ENCODE results near the gene RCAN1. TPM values are rescaled to one million over a fixed set of nuclear protein-coding genes. Genes with fewer than 3 reads are reported as not detected.
"Not testable (repeated sequence)": the region's sequence is repeated elsewhere in the genome, so short reads cannot be mapped to it uniquely, and the experiment has no call there.

RCAN1 gene
- total RNA-seq, 2 experiments from 2014 or later, result 6.8 to 8.9 TPM

DNA sequence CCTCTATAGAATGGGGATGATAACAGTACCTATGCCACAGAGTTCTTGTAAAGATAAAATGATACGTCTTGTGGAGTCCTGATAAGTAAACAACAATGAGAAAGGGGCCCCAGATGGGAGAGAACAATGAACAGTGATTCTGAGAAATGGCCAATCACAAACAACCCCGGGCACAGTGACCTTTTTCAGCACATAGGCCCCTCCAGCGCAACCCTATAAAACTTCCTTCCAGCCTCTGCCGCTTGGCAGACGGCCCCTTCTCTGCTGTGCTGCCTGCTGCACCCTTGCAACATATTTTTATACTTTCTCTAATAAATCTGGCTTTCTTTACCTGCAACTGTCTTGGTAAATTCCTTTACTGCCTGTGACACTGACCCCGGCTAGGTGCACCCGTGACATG, 8.9 kb downstream of the RCAN1 start:
- BruUV-seq (replicated peaks), result no TSS peak
- ChIA-PET POLR2A (no interaction called here), CTCF (ENCODE audit: unreplicated experiment) (no interaction called here)
- H3K4me2 ChIP-seq (ENCODE audit: low read length), result no peak overlapping the region
- no peak overlapping the region for H2AFZ ChIP-seq (ENCODE audit: low read length)
- no peaks in the 10 kb centered on the region for H4K20me1 ChIP-seq (ENCODE audit: insufficient read depth, low read length)
- no peaks in the 10 kb centered on the region for H3K36me3 ChIP-seq (ENCODE audit: insufficient read depth, low read length)
- H3K9me3 ChIP-seq (ENCODE audit: low read length), result no peaks in the 10 kb centered on the region
- no peak for DNase-seq (ENCODE audit: low spot score)
- TF ChIP-seq EZH2phosphoT487 (IDR thresholded peaks at IDR 0.05; ENCODE audit: borderline replicate concordance, low read depth, low read length), result no peak
- TF ChIP-seq, protein P1, sequence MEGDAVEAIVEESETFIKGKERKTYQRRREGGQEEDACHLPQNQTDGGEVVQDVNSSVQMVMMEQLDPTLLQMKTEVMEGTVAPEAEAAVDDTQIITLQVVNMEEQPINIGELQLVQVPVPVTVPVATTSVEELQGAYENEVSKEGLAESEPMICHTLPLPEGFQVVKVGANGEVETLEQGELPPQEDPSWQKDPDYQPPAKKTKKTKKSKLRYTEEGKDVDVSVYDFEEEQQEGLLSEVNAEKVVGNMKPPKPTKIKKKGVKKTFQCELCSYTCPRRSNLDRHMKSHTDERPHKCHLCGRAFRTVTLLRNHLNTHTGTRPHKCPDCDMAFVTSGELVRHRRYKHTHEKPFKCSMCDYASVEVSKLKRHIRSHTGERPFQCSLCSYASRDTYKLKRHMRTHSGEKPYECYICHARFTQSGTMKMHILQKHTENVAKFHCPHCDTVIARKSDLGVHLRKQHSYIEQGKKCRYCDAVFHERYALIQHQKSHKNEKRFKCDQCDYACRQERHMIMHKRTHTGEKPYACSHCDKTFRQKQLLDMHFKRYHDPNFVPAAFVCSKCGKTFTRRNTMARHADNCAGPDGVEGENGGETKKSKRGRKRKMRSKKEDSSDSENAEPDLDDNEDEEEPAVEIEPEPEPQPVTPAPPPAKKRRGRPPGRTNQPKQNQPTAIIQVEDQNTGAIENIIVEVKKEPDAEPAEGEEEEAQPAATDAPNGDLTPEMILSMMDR (conservative IDR thresholded peaks at IDR 0.05; ENCODE audit: low read length), result no peak
- H3K9me2 ChIP-seq (ENCODE audit: insufficient read depth, low read length), result no peaks in the 10 kb centered on the region
- H3K4me1 ChIP-seq (ENCODE audit: insufficient read depth, low read length, poor library complexity, severe bottlenecking), result no peaks in the 10 kb centered on the region
- H3K27ac ChIP-seq (ENCODE audit: low read depth, low read length, poor library complexity, severe bottlenecking), result no peak overlapping the region
- intact Hi-C loops (cut with micrococcal nuclease; ENCODE audit: unreplicated experiment), result no loop called here
- H3K4me3 ChIP-seq (ENCODE audit: low read depth, low read length, poor library complexity, severe bottlenecking), result no peak overlapping the region
- no peaks in the 10 kb centered on the region for H3K79me2 ChIP-seq (ENCODE audit: insufficient read depth, low read depth, low read length)

DNA sequence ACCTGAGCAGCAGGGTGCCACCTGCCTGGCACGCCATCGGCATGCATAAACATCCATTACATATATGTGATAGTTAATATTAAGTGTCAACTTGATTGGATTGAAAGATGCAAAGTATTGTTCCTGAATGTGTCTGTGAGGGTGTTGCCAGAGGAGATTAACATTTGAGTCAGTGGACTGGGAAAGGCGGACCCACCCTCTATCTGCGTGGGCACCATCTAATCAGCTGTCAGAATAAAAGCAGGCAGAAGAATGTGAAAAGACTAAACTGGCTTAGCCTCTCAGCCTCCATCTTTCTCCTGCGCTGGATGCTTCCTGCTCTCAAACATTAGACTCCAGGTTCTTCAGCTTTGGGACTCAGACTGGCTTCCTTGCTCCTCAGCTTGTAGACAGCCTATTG, 10.0 kb downstream of the RCAN1 start:
- H4K20me1 ChIP-seq (ENCODE audit: insufficient read depth, low read length); H3K9me2 ChIP-seq (ENCODE audit: insufficient read depth, low read length); BruUV-seq (replicated peaks); H3K4me3 ChIP-seq (ENCODE audit: low read depth, low read length, poor library complexity, severe bottlenecking); intact Hi-C loops (cut with micrococcal nuclease; ENCODE audit: unreplicated experiment); H3K9me3 ChIP-seq (ENCODE audit: low read length); H3K36me3 ChIP-seq (ENCODE audit: insufficient read depth, low read length); CTCF ChIA-PET (ENCODE audit: unreplicated experiment); H2AFZ ChIP-seq (ENCODE audit: low read length); H3K79me2 ChIP-seq (ENCODE audit: insufficient read depth, low read depth, low read length); H3K27ac ChIP-seq (ENCODE audit: low read depth, low read length, poor library complexity, severe bottlenecking); H3K4me2 ChIP-seq (ENCODE audit: low read length); DNase-seq (ENCODE audit: low spot score); H3K4me1 ChIP-seq (ENCODE audit: insufficient read depth, low read length, poor library complexity, severe bottlenecking): not testable (repeated sequence)
- POLR2A ChIA-PET, result interaction anchor here (0.6 kb wide), 1 partner anchor 305 kb away, joined by 7 read pairs; no protein-coding TSS in a partner anchor

DNA sequence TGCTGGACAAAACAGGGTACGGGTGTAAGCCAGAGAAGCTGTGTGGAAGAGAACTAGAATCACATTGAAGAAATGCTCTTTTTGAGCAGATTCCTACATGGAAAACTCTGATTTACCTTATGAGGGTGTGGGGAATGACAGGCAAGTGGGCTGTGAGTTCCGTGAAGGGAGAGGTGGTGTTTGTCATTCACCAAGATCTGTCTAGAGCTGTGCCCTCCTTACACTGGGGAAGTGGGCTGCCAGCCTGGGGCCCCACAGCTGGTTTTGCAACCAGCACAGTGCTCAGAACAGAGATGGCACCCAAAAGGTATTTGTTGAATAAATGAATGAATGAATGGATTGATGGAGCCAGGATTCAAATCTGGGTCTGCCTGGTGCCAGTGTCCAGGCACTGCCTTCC, 10.4 kb downstream of the RCAN1 start:
- no peaks in the 10 kb centered on the region for H3K36me3 ChIP-seq (ENCODE audit: insufficient read depth, low read length)
- ChIA-PET CTCF (ENCODE audit: unreplicated experiment) (no interaction called here), POLR2A (no interaction called here)
- H3K79me2 ChIP-seq (ENCODE audit: insufficient read depth, low read depth, low read length), result no peaks in the 10 kb centered on the region
- no TSS peak for BruUV-seq (replicated peaks)
- TF ChIP-seq, protein P1 (conservative IDR thresholded peaks at IDR 0.05; ENCODE audit: low read length), result no peak
- TF ChIP-seq EZH2phosphoT487 (IDR thresholded peaks at IDR 0.05; ENCODE audit: borderline replicate concordance, low read depth, low read length), result no peak
- H3K9me3 ChIP-seq (ENCODE audit: low read length), result no peaks in the 10 kb centered on the region
- no peak overlapping the region for H3K27ac ChIP-seq (ENCODE audit: low read depth, low read length, poor library complexity, severe bottlenecking)
- no peaks in the 10 kb centered on the region for H3K9me2 ChIP-seq (ENCODE audit: insufficient read depth, low read length)
- no peak for DNase-seq (ENCODE audit: low spot score)
- H3K4me3 ChIP-seq (ENCODE audit: low read depth, low read length, poor library complexity, severe bottlenecking), result no peak overlapping the region
- H2AFZ ChIP-seq (ENCODE audit: low read length), result no peak overlapping the region
- H3K4me1 ChIP-seq (ENCODE audit: insufficient read depth, low read length, poor library complexity, severe bottlenecking), result no peaks in the 10 kb centered on the region
- no peaks in the 10 kb centered on the region for H4K20me1 ChIP-seq (ENCODE audit: insufficient read depth, low read length)
- no peak overlapping the region for H3K4me2 ChIP-seq (ENCODE audit: low read length)
- intact Hi-C loops (cut with micrococcal nuclease; ENCODE audit: unreplicated experiment), result no loop called here

All from OCI-LY7 (cell line).